Measurements from ENCODE around the gene KIRREL1.

GRCh38 chr1:158148468-158148867, 155.0 kb downstream of the KIRREL1 start:
- TF ChIP-seq CTCF (conservative IDR thresholded peaks at IDR 0.05) = no peak
- no peak for TF ChIP-seq ZFX (IDR thresholded peaks at IDR 0.05)

Data from C4-2B (cell line).